ENCODE measurements around the gene PECR.

DNA sequence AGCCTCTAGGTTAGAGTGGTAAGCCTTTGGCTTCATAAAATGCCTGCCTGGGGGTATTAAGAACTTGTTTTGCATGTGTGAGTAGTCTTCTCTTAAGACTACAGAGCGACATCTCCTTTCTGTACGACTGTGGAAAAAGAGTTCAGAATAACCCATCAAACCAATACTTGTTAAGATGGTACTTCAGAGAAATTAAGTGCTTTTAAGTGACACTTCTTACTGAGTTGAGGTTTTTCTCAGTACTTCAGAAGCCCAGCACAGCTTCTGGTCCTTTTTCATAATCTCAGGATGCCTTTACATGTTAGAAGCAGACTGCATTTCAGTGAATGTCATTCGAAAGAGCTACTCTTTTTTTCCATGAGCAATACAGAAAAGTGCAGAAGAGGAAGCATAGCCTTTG is 38.4 kb upstream of the PECR start:
- TF ChIP-seq, protein P1, sequence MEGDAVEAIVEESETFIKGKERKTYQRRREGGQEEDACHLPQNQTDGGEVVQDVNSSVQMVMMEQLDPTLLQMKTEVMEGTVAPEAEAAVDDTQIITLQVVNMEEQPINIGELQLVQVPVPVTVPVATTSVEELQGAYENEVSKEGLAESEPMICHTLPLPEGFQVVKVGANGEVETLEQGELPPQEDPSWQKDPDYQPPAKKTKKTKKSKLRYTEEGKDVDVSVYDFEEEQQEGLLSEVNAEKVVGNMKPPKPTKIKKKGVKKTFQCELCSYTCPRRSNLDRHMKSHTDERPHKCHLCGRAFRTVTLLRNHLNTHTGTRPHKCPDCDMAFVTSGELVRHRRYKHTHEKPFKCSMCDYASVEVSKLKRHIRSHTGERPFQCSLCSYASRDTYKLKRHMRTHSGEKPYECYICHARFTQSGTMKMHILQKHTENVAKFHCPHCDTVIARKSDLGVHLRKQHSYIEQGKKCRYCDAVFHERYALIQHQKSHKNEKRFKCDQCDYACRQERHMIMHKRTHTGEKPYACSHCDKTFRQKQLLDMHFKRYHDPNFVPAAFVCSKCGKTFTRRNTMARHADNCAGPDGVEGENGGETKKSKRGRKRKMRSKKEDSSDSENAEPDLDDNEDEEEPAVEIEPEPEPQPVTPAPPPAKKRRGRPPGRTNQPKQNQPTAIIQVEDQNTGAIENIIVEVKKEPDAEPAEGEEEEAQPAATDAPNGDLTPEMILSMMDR (conservative IDR thresholded peaks at IDR 0.05; ENCODE audit: low read length) = no peak
- no peak for TF ChIP-seq EZH2phosphoT487 (IDR thresholded peaks at IDR 0.05; ENCODE audit: borderline replicate concordance, low read depth, low read length)
